ENCODE results near the gene EBF3.
"Not testable (repeated sequence)": the region's sequence is repeated elsewhere in the genome, so short reads cannot be mapped to it uniquely, and the experiment has no call there.

Gene EBF3

GRCh38 chr10:129929343-129930292 is 34.5 kb downstream of the EBF3 start:
- DNase-seq (ENCODE audit: low read depth, low spot score) = no peak

- no peak for DNase-seq (ENCODE audit: low read depth, low spot score)
Measured at GRCh38 chr10:129927351-129928120, 36.5 kb downstream of the EBF3 start.

GRCh38 chr10:129926066-129927055 is 37.7 kb downstream of the EBF3 start:
- no peak for DNase-seq (ENCODE audit: low read depth, low spot score)

- no peak for DNase-seq (ENCODE audit: low read depth, low spot score)
Measured at GRCh38 chr10:129924375-129925085, 39.5 kb downstream of the EBF3 start.

DNA sequence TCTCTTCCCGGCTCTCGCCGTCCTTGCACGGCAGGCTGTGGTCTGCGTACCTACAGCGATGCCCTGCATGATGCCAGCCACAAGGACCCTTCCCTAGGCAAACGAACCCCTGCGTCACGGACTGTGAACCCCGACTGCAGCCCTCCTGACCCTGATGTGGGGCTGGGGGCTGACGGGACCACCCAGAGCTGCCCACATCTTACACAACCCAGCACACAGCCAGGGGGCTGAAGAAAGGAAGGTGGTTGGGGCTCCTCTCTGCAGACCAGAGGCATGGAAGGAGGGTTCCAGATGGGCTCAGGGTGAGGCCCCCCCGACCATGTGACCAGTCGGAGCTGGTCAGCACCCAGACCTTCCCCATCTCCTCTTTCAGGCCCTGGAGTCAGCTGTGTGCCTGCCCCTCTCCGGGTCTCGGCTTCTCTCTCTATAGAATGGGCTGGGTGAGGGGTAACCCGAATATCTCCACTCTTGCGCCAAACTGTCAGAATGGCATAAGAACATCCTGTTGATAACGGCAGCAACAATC is 41.4 kb downstream of the EBF3 start:
- no peak for DNase-seq (ENCODE audit: low read depth, low spot score)

DNA sequence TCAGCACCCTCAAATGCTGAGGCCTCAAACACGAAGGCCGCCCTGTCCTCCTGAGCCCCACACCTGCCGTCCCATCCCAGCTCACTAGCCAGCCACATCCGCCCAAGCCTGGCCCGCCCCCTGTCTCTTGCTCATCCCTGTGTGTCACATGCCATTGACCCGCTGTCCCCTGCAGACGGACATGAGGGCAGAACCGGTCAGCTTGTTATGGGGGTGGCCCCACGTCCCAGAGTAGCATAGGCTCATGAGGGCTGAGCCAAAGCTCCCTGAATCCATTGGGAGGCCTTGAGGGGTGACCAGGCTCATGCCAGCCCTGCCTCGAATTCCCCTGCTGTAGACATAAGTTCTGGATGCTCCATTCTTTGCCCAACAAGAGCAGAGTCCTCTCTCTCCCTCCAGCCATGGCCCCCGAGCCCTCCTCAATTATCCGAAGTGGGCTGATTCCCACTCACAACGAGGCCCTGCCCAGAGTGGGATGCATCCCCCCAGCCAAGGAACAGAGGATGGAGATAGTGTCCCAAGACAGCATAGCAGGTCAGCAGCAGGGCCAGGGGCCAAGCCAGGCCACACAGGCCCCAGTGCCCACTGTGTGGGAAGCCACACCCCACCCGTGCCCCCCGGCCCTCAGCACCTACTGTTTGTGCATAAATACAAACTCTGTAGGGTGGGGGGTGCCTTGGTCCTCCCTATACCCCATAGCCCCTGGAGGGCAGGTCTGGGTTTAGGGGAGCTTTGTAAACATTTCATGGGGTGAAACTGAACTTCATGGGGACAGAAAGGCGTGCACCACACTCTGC is 42.1 kb downstream of the EBF3 start:
- no peak for DNase-seq (ENCODE audit: low read depth, low spot score)

DNA sequence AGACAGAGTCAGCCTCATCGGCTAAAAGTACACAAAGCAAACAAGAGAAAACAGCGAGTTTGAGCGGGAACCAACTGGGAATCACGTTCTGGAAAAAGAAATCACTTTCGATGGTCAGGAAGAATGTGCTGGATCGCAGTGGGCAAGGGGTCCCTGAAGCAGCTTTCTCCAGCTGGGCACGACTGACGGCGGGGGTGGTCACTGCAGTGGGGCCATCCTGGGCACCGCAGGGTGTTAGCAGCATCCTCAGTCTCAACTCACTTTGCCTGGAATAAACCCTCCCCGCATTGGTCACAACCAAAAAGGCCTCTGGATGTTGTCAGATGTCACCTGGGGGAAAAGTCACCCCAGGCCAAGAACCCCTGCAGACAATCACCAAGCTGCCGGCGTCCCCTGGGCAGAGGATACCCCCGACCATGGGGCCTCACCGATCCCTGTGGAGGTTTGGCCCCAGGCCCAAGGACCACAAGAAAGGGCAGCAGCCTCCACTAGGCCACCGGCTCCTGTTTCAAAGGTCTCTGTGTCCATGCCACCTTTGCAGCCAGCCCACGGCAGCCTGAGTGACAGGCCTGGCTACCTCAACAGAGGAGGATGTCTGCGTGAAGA is 42.9 kb downstream of the EBF3 start:
- no peak for DNase-seq (ENCODE audit: low read depth, low spot score)

DNA sequence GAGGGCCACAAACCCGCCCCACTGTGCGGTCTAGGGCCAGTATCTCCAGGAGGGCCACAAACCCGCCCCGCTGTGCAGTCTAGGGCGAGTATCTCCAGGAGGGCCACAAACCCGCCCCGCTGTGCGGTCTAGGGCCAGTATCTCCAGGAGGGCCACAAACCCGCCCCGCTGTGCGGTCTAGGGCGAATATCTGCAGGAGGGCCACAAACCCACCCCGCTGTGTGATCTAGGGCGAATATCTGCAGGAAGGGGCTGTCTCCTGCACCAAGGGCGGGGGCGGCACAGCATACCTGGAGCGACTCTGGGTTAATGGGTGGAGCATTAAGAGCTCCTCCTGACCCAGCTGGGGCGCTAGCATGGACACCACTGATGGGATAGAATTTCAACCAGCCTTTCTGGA is 43.9 kb downstream of the EBF3 start:
- not testable (repeated sequence) for DNase-seq (ENCODE audit: low read depth, low spot score)

DNA sequence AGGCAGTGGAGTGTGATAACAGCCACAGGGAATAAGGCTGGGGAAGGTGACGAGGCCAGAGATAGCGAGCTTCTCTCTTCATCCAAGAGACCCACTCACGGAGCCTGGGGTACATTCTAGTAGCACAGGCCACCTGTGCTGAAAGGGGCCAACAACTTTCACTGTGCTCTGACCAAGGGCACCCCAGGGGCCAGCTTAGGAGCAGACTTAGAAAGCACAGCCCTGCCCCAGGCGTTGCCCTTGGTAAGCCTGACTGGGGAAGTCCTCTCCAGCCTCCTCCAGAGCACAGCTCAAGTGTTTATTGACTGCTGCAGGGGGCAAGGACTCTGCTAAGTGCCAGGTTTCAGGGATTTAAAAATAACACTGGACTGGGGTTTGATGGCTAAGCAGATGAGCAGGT is 44.7 kb downstream of the EBF3 start:
- no peak for DNase-seq (ENCODE audit: low read depth, low spot score)

- DNase-seq (ENCODE audit: low read depth, low spot score) = no peak
Measured at GRCh38 chr10:129918836-129919235, 45.2 kb downstream of the EBF3 start.

DNA sequence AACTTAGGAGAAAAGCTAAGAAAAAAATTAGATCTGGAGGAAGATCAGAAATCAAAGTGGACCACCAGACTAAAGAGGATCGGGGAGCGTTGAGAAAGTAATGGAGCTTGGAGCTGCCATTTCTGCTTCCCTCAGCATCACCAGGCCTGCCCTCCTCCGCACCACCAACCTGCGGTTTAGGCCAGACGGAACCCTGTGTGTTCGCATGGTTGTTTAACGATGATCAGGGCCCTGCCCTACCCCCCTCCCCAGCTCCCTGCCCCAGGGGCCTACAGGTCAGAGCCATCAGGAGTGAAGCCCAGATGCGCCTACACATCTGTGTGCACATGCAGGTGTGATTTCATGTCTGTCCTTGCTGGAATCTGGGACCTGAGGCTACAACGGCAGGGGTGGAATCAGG is 45.7 kb downstream of the EBF3 start:
- DNase-seq (ENCODE audit: low read depth, low spot score) = no peak

- no peak for DNase-seq (ENCODE audit: low read depth, low spot score)
Measured at GRCh38 chr10:129917936-129918335, 46.1 kb downstream of the EBF3 start.

- DNase-seq (ENCODE audit: low read depth, low spot score) = no peak
Measured at GRCh38 chr10:129916506-129916995, 47.5 kb downstream of the EBF3 start.

GRCh38 chr10:129915526-129916378 is 48.3 kb downstream of the EBF3 start:
- DNase-seq (ENCODE audit: low read depth, low spot score) = no peak

DNA sequence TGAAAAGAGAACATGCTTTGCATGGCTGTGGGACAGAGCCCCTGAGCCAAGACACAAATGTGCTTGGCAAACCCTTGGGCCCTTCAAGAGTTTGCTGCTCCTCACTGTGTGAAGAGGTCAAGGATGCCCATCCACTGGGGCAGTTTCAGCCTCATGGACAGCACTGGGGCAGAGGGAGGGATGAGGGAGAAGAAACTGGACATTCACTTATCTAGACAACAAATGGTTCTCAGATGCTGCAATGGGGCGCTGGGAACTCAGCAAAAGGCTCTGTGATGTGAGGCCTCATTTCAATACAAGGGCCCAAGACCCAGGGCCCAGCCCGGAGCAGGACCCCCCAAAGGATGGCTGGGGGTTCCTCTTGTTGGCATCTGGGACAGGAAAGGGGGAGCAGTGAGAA is 49.1 kb downstream of the EBF3 start:
- DNase-seq (ENCODE audit: low read depth, low spot score) = no peak

- DNase-seq (ENCODE audit: low read depth, low spot score) = no peak
Measured at GRCh38 chr10:129914153-129914855, 49.8 kb downstream of the EBF3 start.

DNA sequence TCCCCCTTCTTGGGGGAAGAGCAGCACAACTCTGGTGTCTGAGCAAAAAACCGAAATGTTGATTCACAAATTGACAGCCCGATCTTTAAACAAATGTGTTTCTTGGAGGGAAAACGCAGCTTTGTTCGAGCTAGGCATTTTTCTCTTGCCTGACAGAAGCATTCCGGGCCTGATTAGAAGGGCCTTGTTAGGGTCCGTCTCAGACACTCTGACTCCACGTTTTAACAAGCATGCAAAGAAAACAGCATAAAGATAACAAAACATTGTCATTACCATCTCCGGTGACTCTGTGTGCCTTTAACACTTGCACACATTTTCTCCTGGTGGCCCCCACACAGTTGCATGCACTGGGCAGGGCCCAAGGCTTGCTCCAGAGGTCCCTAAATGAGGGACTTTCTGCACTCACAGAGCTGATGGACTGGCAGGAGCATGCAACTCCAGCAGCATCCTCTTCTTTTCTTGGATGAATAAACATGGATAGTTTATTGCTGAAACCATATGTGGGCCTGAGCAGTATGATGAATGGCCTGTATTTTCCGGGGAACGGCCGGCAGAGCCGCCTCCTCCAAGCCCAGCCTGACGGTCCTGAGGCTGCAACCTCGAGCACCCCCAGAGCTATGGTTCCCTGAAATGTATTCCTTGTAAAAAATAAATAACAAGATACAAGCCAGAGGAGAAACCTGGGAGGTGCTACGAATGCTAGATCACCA is 50.9 kb downstream of the EBF3 start:
- DNase-seq (ENCODE audit: low read depth, low spot score) = no peak
